ENCODE results near the gene CLMN. TPM values are rescaled to one million over a fixed set of nuclear protein-coding genes. Genes with fewer than 3 reads are reported as not detected.
A peak's percentile ranks its signal among the peaks of the same experiment; 100 is the strongest.

Gene CLMN
- polyA plus RNA-seq, 6 donors from 2014 or later: 4.9 to 23.8 (median 12.7) TPM

- peaks cover 49 to 66% (median 61%) of the 10 kb centered on the region in 3 donors for H3K4me1 Mint-ChIP-seq
- DNase-seq: peak; percentile 85
- H3K36me3 Mint-ChIP-seq: no peaks in the 10 kb centered on the region
- H3K4me3 Mint-ChIP-seq: peak overlapping the region; percentile 52 to 91 (median 78)
- H3K9me3 Mint-ChIP-seq: no peaks in the 10 kb centered on the region
- H3K27me3 Mint-ChIP-seq: no peaks in the 10 kb centered on the region
- H3K27ac Mint-ChIP-seq: peak overlapping the region; percentile 87 to 98 (median 96)
- ATAC-seq (ENCODE audit: low read depth in 2 of 2): peak; percentile 93 to 94
Observed at GRCh38 chr14:95327558-95328374, 8.1 kb upstream of the CLMN start.

- no peaks in the 10 kb centered on the region for H3K9me3 Mint-ChIP-seq
- no peaks in the 10 kb centered on the region for H3K36me3 Mint-ChIP-seq
- H3K27me3 Mint-ChIP-seq: no peaks in the 10 kb centered on the region
- H3K4me3 Mint-ChIP-seq: peak overlapping the region; percentile 52 to 91 (median 78)
- ATAC-seq (ENCODE audit: low read depth in 2 of 2): peak; percentile 55 to 62
- peak overlapping the region; percentile 87 to 98 (median 96) for H3K27ac Mint-ChIP-seq
- peak; percentile 64 for DNase-seq
- peaks cover 42 to 58% (median 54%) of the 10 kb centered on the region in 3 donors for H3K4me1 Mint-ChIP-seq
Observed at GRCh38 chr14:95326987-95327386, 7.3 kb upstream of the CLMN start.

- peaks cover 39 to 57% (median 47%) of the 10 kb centered on the region in 3 donors for H3K4me1 Mint-ChIP-seq
- no peak overlapping the region for H3K27ac Mint-ChIP-seq
- H3K4me3 Mint-ChIP-seq: peak overlapping the region in 1 of 8 donors; percentile 15
- no peaks in the 10 kb centered on the region for H3K9me3 Mint-ChIP-seq
- no peaks in the 10 kb centered on the region for H3K27me3 Mint-ChIP-seq
- no peaks in the 10 kb centered on the region for H3K36me3 Mint-ChIP-seq
- DNase-seq (no peak), ATAC-seq (ENCODE audit: low read depth in 2 of 2) (no peak)
Observed at GRCh38 chr14:95323917-95324316, 4.2 kb upstream of the CLMN start.

GRCh38 chr14:95323361-95323760 lies 3.7 kb upstream of the CLMN start:
- H3K27me3 Mint-ChIP-seq: no peaks in the 10 kb centered on the region
- H3K4me3 Mint-ChIP-seq: peak overlapping the region in 2 of 8 donors; percentile 29 to 82
- ATAC-seq (ENCODE audit: low read depth in 2 of 2) (no peak), DNase-seq (no peak)
- H3K9me3 Mint-ChIP-seq: no peaks in the 10 kb centered on the region
- peaks cover 37 to 57% (median 47%) of the 10 kb centered on the region in 3 donors for H3K4me1 Mint-ChIP-seq
- H3K36me3 Mint-ChIP-seq: no peaks in the 10 kb centered on the region
- H3K27ac Mint-ChIP-seq: peak overlapping the region in 2 of 6 donors; percentile 27 to 38

GRCh38 chr14:95322651-95323050 lies 2.9 kb upstream of the CLMN start:
- DNase-seq: no peak
- Mint-ChIP-seq H3K9me3 (no peaks in the 10 kb centered on the region), H3K27me3 (no peaks in the 10 kb centered on the region), H3K4me3 (peak overlapping the region in 3 of 8 donors; percentile 9 to 82 (median 16)), H3K4me1 (peaks cover 38 to 56% (median 47%) of the 10 kb centered on the region in 3 donors), H3K36me3 (no peaks in the 10 kb centered on the region), H3K27ac (peak overlapping the region in 3 of 6 donors; percentile 27 to 54 (median 38))
- no peak for ATAC-seq (ENCODE audit: low read depth in 2 of 2)

GRCh38 chr14:95321693-95322455 lies 2.2 kb upstream of the CLMN start:
- no peaks in the 10 kb centered on the region for H3K9me3 Mint-ChIP-seq
- no peak for ATAC-seq (ENCODE audit: low read depth in 2 of 2)
- H3K27ac Mint-ChIP-seq: peak overlapping the region in 4 of 6 donors; percentile 3 to 87 (median 46)
- no peak for DNase-seq
- H3K4me3 Mint-ChIP-seq: peak overlapping the region in 5 of 8 donors; percentile 57 to 90 (median 76)
- H3K4me1 Mint-ChIP-seq: peaks cover 39 to 54% (median 43%) of the 10 kb centered on the region in 3 donors
- no peaks in the 10 kb centered on the region for H3K27me3 Mint-ChIP-seq
- H3K36me3 Mint-ChIP-seq: no peaks in the 10 kb centered on the region

GRCh38 chr14:95320955-95321600 lies 1.4 kb upstream of the CLMN start:
- DNase-seq (no peak), ATAC-seq (ENCODE audit: low read depth in 2 of 2) (no peak)
- Mint-ChIP-seq H3K4me1 (peaks cover 37 to 52% (median 39%) of the 10 kb centered on the region in 3 donors), H3K9me3 (no peaks in the 10 kb centered on the region), H3K36me3 (no peaks in the 10 kb centered on the region), H3K27me3 (no peaks in the 10 kb centered on the region), H3K4me3 (peak overlapping the region; percentile 40 to 90 (median 79)), H3K27ac (peak overlapping the region in 4 of 6 donors; percentile 26 to 87 (median 46))

GRCh38 chr14:95320078-95320895 lies 579 bp upstream of the CLMN start:
- peak overlapping the region; percentile 68 to 90 (median 80) for H3K4me3 Mint-ChIP-seq
- DNase-seq: peak; percentile 19

GRCh38 chr14:95318399-95319311 lies 1.1 kb downstream of the CLMN start:
- DNase-seq: peak; percentile 36
- H3K27me3 Mint-ChIP-seq: no peaks in the 10 kb centered on the region
- peak in 1 of 2 donors; percentile 5 for ATAC-seq (ENCODE audit: low read depth in 2 of 2)

More at GRCh38 chr14:95320078-95320895, 579 bp upstream of the CLMN start:
- peaks cover 32 to 50% (median 38%) of the 10 kb centered on the region in 3 donors for H3K4me1 Mint-ChIP-seq
- no peak for ATAC-seq (ENCODE audit: low read depth in 2 of 2)
- H3K27ac Mint-ChIP-seq: peak overlapping the region in 5 of 6 donors; percentile 26 to 92 (median 89)
- no peaks in the 10 kb centered on the region for H3K36me3 Mint-ChIP-seq
- H3K27me3 Mint-ChIP-seq: no peaks in the 10 kb centered on the region
- H3K9me3 Mint-ChIP-seq: no peaks in the 10 kb centered on the region

GRCh38 chr14:95317817-95318343 lies 1.8 kb downstream of the CLMN start:
- H3K4me3 Mint-ChIP-seq: peak overlapping the region in 7 of 8 donors; percentile 68 to 96 (median 86)
- H3K9me3 Mint-ChIP-seq: no peaks in the 10 kb centered on the region
- peaks cover 0 to 6% of the 10 kb centered on the region in 2 donors for H3K36me3 Mint-ChIP-seq
- H3K27ac Mint-ChIP-seq: peak overlapping the region in 4 of 6 donors; percentile 21 to 94 (median 69)
- peaks cover 51 to 58% (median 51%) of the 10 kb centered on the region in 3 donors for H3K4me1 Mint-ChIP-seq
- DNase-seq (no peak), ATAC-seq (ENCODE audit: low read depth in 2 of 2) (no peak)
- H3K27me3 Mint-ChIP-seq: no peaks in the 10 kb centered on the region

More at GRCh38 chr14:95318399-95319311, 1.1 kb downstream of the CLMN start:
- Mint-ChIP-seq H3K4me3 (peak overlapping the region; percentile 79 to 97 (median 92)), H3K4me1 (peaks cover 44 to 53% (median 44%) of the 10 kb centered on the region in 3 donors), H3K27ac (peak overlapping the region; percentile 92 to 97 (median 95)), H3K9me3 (no peaks in the 10 kb centered on the region), H3K36me3 (no peaks in the 10 kb centered on the region)

- no peak for DNase-seq
- Mint-ChIP-seq H3K9me3 (no peaks in the 10 kb centered on the region), H3K27ac (no peak overlapping the region), H3K36me3 (peaks cover 0 to 7% of the 10 kb centered on the region in 2 donors), H3K27me3 (no peaks in the 10 kb centered on the region), H3K4me1 (peaks cover 54 to 63% (median 58%) of the 10 kb centered on the region in 3 donors), H3K4me3 (peak overlapping the region in 2 of 8 donors; percentile 50 to 75)
- ATAC-seq (ENCODE audit: low read depth in 2 of 2): no peak
Observed at GRCh38 chr14:95316821-95317220, 2.9 kb downstream of the CLMN start.
